ENCODE measurements around the gene CPSF2.

DNA sequence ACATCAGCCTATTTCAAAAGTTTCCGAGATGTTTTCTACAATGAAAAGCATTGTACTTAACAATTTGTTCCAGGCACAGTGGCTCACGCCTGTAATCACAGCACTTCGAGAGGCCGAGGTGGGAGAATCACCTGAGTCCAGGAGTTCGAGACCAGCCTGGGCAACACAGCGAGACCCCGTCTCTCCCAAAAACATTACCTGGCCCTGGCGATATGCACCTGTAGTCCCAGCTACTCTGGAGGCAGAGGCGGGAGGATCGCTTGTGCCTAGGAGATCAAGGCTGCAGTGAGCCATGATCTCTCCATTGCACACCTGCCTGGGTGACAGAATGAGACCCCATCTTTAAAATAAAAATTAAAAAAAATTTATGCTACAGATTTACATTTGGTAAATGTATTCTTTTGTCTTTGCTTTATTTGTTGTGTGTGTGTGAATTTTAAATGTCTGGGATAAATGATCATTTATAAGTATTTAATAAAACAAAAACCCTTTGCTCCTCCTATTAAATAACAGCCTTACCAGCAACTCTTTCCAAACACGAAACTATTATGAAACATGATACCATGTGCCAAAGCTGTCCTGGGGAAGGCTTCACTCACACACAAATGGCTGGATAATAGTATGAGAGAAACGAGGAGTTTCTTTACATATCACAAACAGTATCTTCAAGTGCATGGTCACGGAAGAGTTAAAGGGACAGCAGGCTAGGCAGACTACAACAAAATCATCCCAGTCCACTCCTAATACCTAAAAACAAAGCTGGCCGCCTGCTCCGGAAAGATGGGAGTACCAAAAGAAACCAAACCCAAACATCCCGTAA is 16.5 kb upstream of the CPSF2 start:
- TF ChIP-seq, protein P1, sequence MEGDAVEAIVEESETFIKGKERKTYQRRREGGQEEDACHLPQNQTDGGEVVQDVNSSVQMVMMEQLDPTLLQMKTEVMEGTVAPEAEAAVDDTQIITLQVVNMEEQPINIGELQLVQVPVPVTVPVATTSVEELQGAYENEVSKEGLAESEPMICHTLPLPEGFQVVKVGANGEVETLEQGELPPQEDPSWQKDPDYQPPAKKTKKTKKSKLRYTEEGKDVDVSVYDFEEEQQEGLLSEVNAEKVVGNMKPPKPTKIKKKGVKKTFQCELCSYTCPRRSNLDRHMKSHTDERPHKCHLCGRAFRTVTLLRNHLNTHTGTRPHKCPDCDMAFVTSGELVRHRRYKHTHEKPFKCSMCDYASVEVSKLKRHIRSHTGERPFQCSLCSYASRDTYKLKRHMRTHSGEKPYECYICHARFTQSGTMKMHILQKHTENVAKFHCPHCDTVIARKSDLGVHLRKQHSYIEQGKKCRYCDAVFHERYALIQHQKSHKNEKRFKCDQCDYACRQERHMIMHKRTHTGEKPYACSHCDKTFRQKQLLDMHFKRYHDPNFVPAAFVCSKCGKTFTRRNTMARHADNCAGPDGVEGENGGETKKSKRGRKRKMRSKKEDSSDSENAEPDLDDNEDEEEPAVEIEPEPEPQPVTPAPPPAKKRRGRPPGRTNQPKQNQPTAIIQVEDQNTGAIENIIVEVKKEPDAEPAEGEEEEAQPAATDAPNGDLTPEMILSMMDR (IDR thresholded peaks at IDR 0.05) = no peak
- TF ChIP-seq POLR2AphosphoS5 (IDR thresholded peaks at IDR 0.05) (no peak), EP300 (IDR thresholded peaks at IDR 0.05) (no peak), POLR2A (IDR thresholded peaks at IDR 0.05) (no peak)
